A549 treated with CpdA at 1 μM for 4 hours (cell line): ENCODE data around the gene AURKAIP1. TPM values are rescaled to one million over a fixed set of nuclear protein-coding genes. Genes with fewer than 3 reads are reported as not detected.

Experiments
- total RNA-seq: library from RNA; stranded (reverse); fragments of 200-300 nt; extraction: Qiagen RNA extraction; gene quantifications from 5 replicates; pipeline ENCODE4 v1.2.3, GENCODE V29; 2022; ENCODE audit warnings: low read depth

The AURKAIP1 gene
- total RNA-seq, result 107 to 183 TPM (median 168 TPM) in 5 replicates

DNA sequence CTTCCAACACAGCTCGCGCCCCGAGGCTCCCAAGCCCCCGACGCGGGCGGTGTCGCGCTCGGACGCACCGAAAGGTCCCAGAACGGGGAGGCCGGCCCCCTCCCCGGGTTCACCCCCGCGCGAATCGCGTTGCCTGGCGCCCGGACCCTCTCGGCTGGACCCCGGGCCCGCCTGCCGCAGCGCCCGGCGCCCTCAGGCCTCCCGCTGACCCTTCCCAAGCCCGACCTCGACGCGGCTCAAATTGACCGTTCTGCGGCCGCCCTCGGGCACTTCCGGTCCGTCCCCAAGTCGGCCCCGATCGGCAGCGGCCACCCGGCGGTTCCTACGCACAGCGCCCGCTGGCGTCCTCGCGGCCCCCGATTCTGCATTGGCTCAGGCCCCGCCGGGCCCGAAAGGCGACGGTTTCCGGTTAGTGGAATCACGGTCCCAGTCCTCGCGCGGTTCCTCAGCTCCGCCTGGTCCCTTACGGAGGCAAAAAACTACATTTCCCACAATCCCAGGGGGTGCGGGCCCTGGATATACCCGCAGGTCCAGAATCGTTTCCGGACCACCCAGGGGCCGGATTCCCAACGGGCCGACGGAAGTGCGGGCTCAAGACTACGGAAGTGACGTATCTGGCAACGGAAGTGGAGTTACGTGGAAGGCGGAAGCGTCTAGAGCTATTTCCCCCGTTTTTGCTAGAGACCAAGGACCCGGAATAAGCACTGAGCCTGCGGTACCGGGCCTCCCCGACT lies at the start of gene AURKAIP1:
AURKAIP1 (minus strand) TSS at position 279 of the 734 bp plus-strand sequence. CDS start 451 bp downstream, outside the sequence.

DNA sequence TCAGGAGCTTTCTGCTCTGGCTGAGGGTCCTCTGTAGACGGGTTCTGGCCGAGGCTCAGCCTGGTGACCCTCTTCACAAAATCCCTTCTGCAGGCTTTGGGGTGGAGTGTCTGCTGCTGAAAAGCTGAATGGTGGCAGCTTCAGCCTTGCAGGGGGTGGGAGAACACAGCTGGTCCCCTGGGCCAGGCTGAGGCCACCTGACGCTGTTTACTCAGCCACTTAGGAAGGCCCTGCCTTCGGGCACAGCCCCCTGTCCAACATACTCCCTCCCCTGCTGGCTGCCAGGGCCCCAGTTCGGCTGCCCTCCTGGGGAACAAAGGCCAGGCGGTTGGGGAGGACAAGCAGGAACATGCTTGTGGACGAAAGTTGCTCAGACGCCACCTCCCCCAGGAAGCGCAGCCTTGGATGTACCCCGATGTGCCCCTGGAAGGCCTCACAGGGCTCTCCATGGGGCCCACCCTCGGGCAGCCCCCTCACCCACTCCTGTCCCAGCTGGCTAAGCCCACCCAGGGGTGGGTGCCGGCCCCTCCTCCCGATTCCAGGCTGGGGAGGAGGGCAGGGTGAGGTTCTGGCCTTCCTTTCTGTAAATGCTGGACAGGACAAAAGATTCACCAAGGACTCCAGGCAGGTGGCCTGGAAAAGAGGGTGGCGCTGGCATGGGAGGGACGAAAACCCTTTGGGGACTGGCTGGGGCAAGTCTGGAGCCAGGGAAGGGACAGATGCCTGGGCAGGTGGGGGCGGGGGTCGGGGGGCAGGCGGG lies 46.3 kb upstream of the AURKAIP1 start, which contains the start of gene ANKRD65:
ANKRD65 (minus strand) TSS at position 130 of the 760 bp plus-strand sequence. CDS start 271 bp downstream, outside the sequence.

DNA sequence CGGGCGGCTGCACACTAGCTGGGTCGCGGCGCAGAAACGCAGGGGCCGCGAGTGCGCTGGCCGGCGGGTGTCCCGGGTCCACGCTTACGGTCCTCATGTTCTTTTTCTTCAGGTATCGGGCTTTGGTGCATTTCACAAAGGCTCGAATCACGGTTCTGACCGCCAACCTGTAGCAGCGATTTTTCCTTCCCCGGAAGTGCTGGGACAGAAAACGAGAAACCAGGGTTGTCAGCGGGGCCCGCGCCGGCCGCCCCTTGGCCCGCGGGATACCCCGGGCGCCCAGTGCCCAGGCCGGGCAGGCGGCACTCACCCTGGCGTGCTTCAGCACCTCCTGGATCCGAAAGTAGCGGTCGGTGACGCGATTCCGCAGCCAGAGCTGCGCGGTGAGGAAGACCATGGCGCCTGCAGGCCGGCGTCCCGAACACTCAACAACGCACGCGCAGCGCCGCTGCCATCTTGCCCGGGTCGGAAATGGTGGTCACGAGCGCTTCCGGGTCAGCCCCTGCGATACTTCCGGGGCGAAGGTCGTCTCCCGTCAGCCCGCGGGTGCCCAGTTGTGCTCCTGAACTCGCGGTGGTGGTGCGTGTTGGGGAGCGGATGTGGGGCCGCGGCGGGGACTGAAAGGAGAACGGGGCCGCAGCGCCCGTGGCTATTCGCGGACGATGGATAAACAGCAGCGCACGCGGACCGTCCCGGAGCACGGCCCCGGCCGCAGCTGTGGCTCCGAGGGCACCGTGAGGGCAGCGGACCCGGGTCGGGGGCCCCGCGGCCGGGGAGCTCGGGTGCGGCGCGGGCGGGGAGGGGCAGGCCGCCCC lies 32.0 kb upstream of the AURKAIP1 start, which contains the start of gene MRPL20:
MRPL20 (minus strand) TSS at position 473 of the 815 bp plus-strand sequence; CDS start at position 397, 76 bp downstream.

DNA sequence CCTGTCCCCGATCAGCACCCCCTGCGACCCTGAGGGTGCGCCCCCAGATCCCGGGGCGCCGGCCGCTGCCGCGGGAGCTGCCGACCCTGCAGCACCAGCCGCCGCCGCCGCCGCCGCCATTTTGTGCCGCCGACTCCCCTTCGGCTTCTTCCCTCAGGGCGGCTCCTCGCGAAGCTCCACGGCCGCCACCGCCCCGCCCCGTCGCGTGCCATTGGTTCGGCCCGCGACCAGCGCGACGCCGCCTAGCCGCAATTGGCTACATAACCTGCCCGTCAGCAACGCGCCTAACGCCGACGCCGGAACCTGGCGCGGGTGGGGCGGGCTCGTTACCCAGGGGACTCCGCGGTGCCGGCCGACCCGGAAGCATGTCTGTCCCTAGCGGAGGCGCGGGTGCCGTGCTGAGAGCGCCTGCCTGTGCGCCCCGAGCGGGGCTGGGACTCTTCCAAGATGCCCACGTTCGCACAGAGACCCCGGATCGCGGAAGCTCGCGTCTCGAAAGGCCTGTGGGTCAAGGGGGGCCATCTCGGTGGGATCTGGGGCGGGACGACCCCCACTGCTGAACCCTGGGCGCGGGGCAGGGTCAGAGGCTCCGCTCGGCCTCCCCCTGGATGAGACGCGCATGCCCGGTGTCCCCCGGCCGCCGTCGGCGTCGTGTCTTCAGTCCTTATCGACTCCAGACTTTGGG lies 24.3 kb upstream of the AURKAIP1 start, which contains the start of gene CCNL2:
CCNL2 (minus strand) TSS at position 149 of the 685 bp plus-strand sequence; CDS start at position 120, 29 bp downstream.

DNA sequence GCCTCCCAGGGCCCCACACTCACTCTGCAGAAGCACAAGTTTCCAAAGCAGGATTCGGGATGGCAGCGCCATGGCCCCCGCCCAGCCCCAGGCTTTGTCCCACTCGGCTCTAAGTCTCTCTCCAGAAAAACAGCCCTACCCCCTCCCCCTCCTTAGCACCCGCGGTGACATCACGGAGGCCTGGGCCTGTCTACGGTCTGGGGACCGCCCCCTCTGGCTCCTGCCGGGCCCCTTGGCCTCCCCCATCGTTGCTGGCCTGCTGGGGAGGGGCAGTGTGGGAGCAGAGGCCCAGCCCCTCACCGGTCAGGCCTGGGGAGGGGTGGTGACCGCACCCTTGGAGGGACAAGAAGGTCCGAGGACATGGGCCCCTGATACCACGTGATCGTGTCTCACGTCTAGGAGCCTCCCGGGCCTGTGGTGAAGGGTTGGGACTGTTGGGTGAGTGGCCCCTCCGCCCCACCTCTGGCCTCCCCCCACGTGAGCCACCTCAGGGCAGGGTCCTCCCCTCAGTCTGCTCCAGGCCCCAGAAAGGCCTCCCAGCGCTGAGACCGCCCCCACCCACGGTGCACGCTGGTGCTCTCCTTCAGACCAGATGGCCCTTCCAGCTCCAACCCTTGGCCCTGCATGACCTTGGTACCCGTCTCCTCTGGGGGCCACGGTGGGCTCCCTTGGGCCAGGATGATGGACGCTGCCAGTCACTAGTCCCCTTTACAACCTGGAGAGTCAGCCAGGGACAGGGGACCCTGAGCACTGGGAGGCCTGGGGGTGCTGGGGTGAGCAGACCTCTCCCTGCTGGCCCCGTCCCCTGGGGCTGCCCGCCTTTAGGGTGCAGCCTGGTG lies 16.4 kb downstream of the AURKAIP1 start, which contains the start of gene MXRA8:
MXRA8 (minus strand) TSS at position 123 of the 839 bp plus-strand sequence; CDS start at position 72, 51 bp downstream.

DNA sequence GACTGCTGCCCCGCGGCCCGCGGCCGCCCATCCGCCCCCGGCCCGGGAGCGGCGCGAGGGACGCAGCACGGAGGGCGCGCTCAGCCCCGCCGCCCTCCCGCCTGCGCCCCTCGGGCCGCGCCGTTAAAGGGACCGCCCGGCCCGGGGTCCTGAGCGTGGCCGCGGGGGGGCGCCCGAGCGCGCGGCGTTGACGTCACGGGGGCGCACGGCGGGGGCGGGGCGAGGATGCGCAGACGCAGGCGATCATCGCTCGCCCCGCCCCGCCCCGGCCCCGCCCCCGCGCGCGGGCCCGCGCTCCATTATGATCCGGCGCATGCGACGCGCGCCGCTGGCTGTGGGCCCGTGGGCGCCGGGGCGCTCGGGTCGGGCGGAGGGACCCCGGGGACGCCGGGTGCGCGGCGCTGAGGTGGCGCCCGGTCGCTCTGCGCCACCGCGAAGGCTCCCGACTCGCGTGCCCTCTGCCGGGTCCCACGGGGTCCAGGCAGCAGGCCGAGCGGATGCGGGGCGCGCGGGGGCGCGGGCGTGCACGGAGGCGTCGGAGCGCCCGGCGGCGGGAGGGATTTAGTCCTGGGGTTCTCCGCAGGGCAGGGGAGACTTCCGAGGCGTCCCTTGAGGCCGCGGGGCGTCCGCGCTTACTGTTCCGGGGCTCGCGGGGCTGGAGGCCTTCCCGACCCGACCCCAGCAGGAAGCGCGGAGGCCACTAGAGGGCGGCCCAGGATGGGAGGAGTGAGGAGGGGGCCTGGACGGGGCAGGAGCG lies 25.6 kb downstream of the AURKAIP1 start, which contains the start of gene DVL1:
DVL1 (minus strand) TSS at position 163 of the 757 bp plus-strand sequence. CDS start 353 bp downstream, outside the sequence.

DNA sequence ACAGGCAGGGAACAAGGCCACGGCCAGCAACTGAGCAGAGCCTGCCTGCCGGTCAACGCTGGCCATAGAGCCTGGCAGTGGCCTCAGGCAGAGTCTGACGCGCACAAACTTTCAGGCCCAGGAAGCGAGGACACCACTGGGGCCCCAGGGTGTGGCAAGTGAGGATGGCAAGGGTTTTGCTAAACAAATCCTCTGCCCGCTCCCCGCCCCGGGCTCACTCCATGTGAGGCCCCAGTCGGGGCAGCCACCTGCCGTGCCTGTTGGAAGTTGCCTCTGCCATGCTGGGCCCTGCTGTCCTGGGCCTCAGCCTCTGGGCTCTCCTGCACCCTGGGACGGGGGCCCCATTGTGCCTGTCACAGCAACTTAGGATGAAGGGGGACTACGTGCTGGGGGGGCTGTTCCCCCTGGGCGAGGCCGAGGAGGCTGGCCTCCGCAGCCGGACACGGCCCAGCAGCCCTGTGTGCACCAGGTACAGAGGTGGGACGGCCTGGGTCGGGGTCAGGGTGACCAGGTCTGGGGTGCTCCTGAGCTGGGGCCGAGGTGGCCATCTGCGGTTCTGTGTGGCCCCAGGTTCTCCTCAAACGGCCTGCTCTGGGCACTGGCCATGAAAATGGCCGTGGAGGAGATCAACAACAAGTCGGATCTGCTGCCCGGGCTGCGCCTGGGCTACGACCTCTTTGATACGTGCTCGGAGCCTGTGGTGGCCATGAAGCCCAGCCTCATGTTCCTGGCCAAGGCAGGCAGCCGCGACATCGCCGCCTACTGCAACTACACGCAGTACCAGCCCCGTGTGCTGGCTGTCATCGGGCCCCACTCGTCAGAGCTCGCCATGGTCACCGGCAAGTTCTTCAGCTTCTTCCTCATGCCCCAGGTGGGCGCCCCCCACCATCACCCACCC lies 43.7 kb downstream of the AURKAIP1 start, which contains the start of gene TAS1R3:
TAS1R3 (plus strand) TSS at position 213 of the 898 bp plus-strand sequence; CDS start at position 279, 66 bp downstream.

DNA sequence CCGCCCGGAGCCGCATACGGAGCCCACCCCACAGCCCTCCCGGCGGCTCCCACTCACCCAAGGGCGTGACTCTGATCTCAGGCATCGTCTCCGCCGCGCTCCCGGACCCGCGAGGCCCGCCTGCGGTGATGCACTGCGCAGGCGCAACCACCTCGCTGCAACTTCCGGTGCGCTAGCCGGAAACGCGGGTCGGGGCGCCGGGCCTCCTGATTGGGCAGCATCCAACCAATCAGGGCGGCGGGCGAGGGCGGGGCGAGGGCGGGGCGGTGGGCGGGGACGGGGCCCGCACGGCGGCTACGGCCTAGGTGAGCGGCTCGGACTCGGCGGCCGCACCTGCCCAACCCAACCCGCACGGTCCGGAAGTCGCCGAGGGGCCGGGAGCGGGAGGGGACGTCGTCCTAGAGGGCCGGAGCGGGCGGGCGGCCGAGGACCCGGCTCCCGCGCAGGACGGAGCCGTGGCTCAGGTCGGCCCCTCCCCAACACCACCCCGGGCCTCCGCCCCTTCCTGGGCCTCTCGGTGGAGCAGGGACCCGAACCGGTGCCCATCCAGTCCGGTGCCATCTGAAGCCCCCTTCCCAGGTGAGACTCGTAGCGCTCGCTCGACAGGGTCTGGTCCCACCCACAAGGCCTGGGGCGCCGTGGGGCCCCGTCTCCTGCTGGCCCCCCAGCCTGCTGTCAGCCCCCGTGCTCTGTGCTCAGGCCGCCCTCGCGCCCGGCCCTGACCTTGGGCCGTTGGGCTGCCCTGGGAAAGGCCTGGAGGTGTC lies 50.3 kb downstream of the AURKAIP1 start, which contains the start of the genes CPTP and INTS11:
CPTP (plus strand) TSS at position 279 of the 764 bp plus-strand sequence. CDS start 2,109 bp downstream, outside the sequence.
INTS11 (minus strand) TSS at position 137 of the 764 bp plus-strand sequence; CDS start at position 85, 52 bp downstream.

Other genes with a start within 250 kb of the AURKAIP1 start
- not detected in 5 replicates for gene TTLL10, start 201.3 kb downstream of the AURKAIP1 start, total RNA-seq
- 0.08 TPM in 1 of 5 replicates, not detected in the others for gene TNFRSF18, start 168.6 kb downstream of the AURKAIP1 start, total RNA-seq
- 0.07 to 0.23 TPM (median 0.13 TPM) in 4 of 5 replicates, not detected in the other for gene TNFRSF4, start 161.1 kb downstream of the AURKAIP1 start, total RNA-seq
- 104 to 136 TPM (median 131 TPM) in 5 replicates for gene SDF4, start 143.2 kb downstream of the AURKAIP1 start, total RNA-seq
- 11.3 to 21.5 TPM (median 20.4 TPM) in 5 replicates for gene B3GALT6, start 143.0 kb downstream of the AURKAIP1 start, total RNA-seq
- gene C1QTNF12, start 128.5 kb downstream of the AURKAIP1 start, total RNA-seq, result 0.69 to 1.9 TPM (median 1.4 TPM) in 5 replicates
- gene UBE2J2, start 101.4 kb downstream of the AURKAIP1 start, total RNA-seq, result 30.6 to 52.7 TPM (median 46.6 TPM) in 5 replicates
- gene SCNN1D, start 94.8 kb downstream of the AURKAIP1 start, total RNA-seq, result 0.58 to 1.3 TPM (median 1.2 TPM) in 5 replicates
- 11.4 to 20.0 TPM (median 18.2 TPM) in 5 replicates for gene ACAP3, start 67.3 kb downstream of the AURKAIP1 start, total RNA-seq
- gene PUSL1, start 66.6 kb downstream of the AURKAIP1 start, total RNA-seq, result 16.2 to 28.0 TPM (median 24.4 TPM) in 5 replicates
- 46.9 to 61.0 TPM (median 57.9 TPM) in 5 replicates for gene INTS11, start 50.5 kb downstream of the AURKAIP1 start, total RNA-seq
- 14.1 to 21.7 TPM (median 20.3 TPM) in 5 replicates for gene CPTP, start 50.4 kb downstream of the AURKAIP1 start, total RNA-seq
- 0.04 to 0.28 TPM (median 0.10 TPM) in 5 replicates for gene TAS1R3, start 43.9 kb downstream of the AURKAIP1 start, total RNA-seq
- 51.2 to 89.9 TPM (median 81.5 TPM) in 5 replicates for gene DVL1, start 25.8 kb downstream of the AURKAIP1 start, total RNA-seq
- gene MXRA8, start 16.7 kb downstream of the AURKAIP1 start, total RNA-seq, result 0.09 to 0.65 TPM (median 0.29 TPM) in 5 replicates
- gene CCNL2, start 24.1 kb upstream of the AURKAIP1 start, total RNA-seq, result 47.3 to 61.0 TPM (median 48.3 TPM) in 5 replicates
- gene MRPL20, start 32.1 kb upstream of the AURKAIP1 start, total RNA-seq, result 128 to 152 TPM (median 135 TPM) in 5 replicates
- gene ANKRD65, start 46.1 kb upstream of the AURKAIP1 start, total RNA-seq, result 0.08 to 0.10 TPM (median 0.09 TPM) in 3 of 5 replicates, not detected in the others
- 4.8 to 15.8 TPM (median 14.9 TPM) in 5 replicates for gene VWA1, start 60.5 kb upstream of the AURKAIP1 start, total RNA-seq
- gene ATAD3C, start 74.5 kb upstream of the AURKAIP1 start, total RNA-seq, result not detected in 5 replicates
- gene ATAD3B, start 96.6 kb upstream of the AURKAIP1 start, total RNA-seq, result 1.5 to 3.4 TPM (median 3.0 TPM) in 5 replicates
- gene ATAD3A, start 137.0 kb upstream of the AURKAIP1 start, total RNA-seq, result 32.6 to 40.2 TPM (median 37.8 TPM) in 5 replicates
- 0.18 to 0.92 TPM (median 0.66 TPM) in 5 replicates for gene TMEM240, start 165.4 kb upstream of the AURKAIP1 start, total RNA-seq
- gene SSU72, start 199.7 kb upstream of the AURKAIP1 start, total RNA-seq, result 88.5 to 113 TPM (median 109 TPM) in 5 replicates
- gene FNDC10, start 224.9 kb upstream of the AURKAIP1 start, total RNA-seq, result 4.7 to 8.5 TPM (median 8.1 TPM) in 5 replicates
- 10.8 to 20.0 TPM (median 18.9 TPM) in 5 replicates for gene MIB2, start 240.3 kb upstream of the AURKAIP1 start, total RNA-seq